Loucy (cell line): ENCODE data around the gene HRH1.

Source experiments
- H2AFZ ChIP-seq: fragments of 200-600 bp; sonication (generic); 2 replicates; pipeline ENCODE4 v1.6.0; 2016; ENCODE audit warnings: antibody characterized with exemption, mild to moderate bottlenecking, low read length, moderate library complexity
- H3F3A ChIP-seq: fragments of 200-600 bp; 2 replicates; pipeline ENCODE4 v1.6.0; 2016; ENCODE audit warnings: antibody characterized with exemption, low read depth, mild to moderate bottlenecking
- H3K27me3 ChIP-seq: fragments of 200-600 bp; sonication (generic); 2 replicates; pipeline ENCODE4 v1.6.1; 2014; ENCODE audit warnings: low read length, mild to moderate bottlenecking; ENCODE audit not compliant: insufficient read depth, poor library complexity, severe bottlenecking
- H3K36me3 ChIP-seq: fragments of 200-600 bp; sonication (generic); 2 replicates; pipeline ENCODE4 v1.6.1; 2016; ENCODE audit warnings: low read length; ENCODE audit not compliant: insufficient read depth
- H3K4me1 ChIP-seq: fragments of 200-600 bp; sonication (generic); 2 replicates; pipeline ENCODE4 v1.5.1; 2014; ENCODE audit warnings: low read length, mild to moderate bottlenecking; ENCODE audit not compliant: insufficient read depth, poor library complexity, severe bottlenecking
- H3K4me2 ChIP-seq: fragments of 200-600 bp; sonication (generic); 2 replicates; pipeline ENCODE4 v1.6.0; 2014; ENCODE audit warnings: antibody characterized with exemption, low read length, low read depth, mild to moderate bottlenecking; ENCODE audit not compliant: poor library complexity, severe bottlenecking
- H3K4me3 ChIP-seq: fragments of 200-600 bp; sonication (generic); 2 replicates; pipeline ENCODE4 v1.5.1; 2014; ENCODE audit warnings: low read length, mild to moderate bottlenecking, mixed read lengths; ENCODE audit not compliant: poor library complexity, severe bottlenecking
- H3K79me2 ChIP-seq: fragments of 200-600 bp; sonication (generic); 2 replicates; pipeline ENCODE4 v1.6.1; 2014; ENCODE audit warnings: low read length; ENCODE audit not compliant: insufficient read depth
- H3K9ac ChIP-seq: fragments of 200-600 bp; sonication (generic); 2 replicates; pipeline ENCODE4 v1.6.0; 2014; ENCODE audit warnings: mild to moderate bottlenecking, low read depth, low read length, moderate library complexity; ENCODE audit not compliant: poor library complexity, severe bottlenecking
- H3K9me2 ChIP-seq: fragments of 200-600 bp; sonication (generic); replicated peaks from 2 replicates; pipeline ENCODE4 v1.6.1; 2016; ENCODE audit warnings: low read depth, low read length, mixed read lengths
- H3K9me3 ChIP-seq: fragments of 200-600 bp; sonication (generic); 2 replicates; pipeline ENCODE4 v1.6.1; 2014; ENCODE audit warnings: mild to moderate bottlenecking, antibody characterized with exemption, low read length, low read depth; ENCODE audit not compliant: insufficient read depth
- H4K20me1 ChIP-seq: fragments of 200-600 bp; sonication (generic); 2 replicates; pipeline ENCODE4 v1.6.0; 2014; ENCODE audit warnings: antibody characterized with exemption, low read length, mild to moderate bottlenecking; ENCODE audit not compliant: insufficient read depth, poor library complexity, severe bottlenecking
- EZH2phosphoT487 ChIP-seq: fragments of 200-600 bp; IDR thresholded peaks from 2 replicates; pipeline ENCODE4 v1.6.1; 2018; ENCODE audit warnings: antibody characterized with exemption, mild to moderate bottlenecking, moderate library complexity, borderline replicate concordance
- TF ChIP-seq, protein P1 (sequence below): fragments of 200-600 bp; sonication (generic); conservative IDR thresholded peaks from 2 replicates; pipeline ENCODE4 v1.5.1; 2014; ENCODE audit warnings: mild to moderate bottlenecking, antibody characterized with exemption, low read length

HRH1 gene

DNA sequence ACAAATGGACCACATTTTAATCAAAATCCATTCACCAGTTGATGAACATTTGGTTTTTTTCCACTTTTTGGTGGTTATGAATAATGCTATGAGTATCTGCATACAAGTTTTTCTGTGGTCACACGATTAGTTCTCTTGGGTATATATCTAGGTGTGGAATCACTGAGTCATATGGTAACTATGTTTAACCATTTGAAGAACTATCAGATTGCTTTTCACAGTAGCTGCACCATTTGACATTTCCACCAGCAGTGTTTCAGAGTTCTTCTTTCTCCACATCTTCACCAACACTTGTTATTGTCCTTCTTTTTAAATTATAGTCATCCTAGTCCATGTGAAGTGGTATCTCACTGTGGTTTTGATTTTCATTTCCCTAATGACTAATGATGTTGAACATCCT lies 84.6 kb downstream of the HRH1 start:
- H3K4me3 ChIP-seq: no peak overlapping the region
- H3F3A ChIP-seq: no peaks in the 10 kb centered on the region
- no peaks in the 10 kb centered on the region for H4K20me1 ChIP-seq
- no peak for TF ChIP-seq EZH2phosphoT487
- TF ChIP-seq, protein P1, sequence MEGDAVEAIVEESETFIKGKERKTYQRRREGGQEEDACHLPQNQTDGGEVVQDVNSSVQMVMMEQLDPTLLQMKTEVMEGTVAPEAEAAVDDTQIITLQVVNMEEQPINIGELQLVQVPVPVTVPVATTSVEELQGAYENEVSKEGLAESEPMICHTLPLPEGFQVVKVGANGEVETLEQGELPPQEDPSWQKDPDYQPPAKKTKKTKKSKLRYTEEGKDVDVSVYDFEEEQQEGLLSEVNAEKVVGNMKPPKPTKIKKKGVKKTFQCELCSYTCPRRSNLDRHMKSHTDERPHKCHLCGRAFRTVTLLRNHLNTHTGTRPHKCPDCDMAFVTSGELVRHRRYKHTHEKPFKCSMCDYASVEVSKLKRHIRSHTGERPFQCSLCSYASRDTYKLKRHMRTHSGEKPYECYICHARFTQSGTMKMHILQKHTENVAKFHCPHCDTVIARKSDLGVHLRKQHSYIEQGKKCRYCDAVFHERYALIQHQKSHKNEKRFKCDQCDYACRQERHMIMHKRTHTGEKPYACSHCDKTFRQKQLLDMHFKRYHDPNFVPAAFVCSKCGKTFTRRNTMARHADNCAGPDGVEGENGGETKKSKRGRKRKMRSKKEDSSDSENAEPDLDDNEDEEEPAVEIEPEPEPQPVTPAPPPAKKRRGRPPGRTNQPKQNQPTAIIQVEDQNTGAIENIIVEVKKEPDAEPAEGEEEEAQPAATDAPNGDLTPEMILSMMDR: no peak
- no peak overlapping the region for H2AFZ ChIP-seq
- H3K9me2 ChIP-seq: no peaks in the 10 kb centered on the region
- no peaks in the 10 kb centered on the region for H3K4me1 ChIP-seq
- H3K27me3 ChIP-seq: no peaks in the 10 kb centered on the region
- no peaks in the 10 kb centered on the region for H3K79me2 ChIP-seq
- H3K9me3 ChIP-seq: no peaks in the 10 kb centered on the region
- no peak overlapping the region for H3K9ac ChIP-seq
- H3K36me3 ChIP-seq: no peaks in the 10 kb centered on the region
- no peak overlapping the region for H3K4me2 ChIP-seq

DNA sequence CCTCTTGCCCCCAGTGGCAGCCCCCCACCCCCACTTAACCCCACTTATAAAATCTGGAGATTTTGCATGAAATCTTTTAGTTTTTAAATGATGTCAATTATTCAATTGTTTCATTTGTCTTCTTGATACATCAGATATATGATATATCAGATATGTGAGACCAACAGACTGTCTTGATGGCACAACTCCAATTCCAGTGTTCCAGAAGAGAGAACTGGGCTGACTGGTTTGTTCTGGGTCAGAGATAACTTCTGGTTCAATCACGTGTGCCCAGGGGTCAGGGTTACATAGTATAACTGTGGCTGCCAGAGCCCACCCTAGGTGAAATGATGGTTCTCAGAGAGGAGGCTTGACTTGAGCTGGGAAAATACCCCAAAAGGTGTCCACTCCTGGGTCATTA lies 85.5 kb downstream of the HRH1 start:
- Histone ChIP-seq H3K9ac (no peak overlapping the region), H3F3A (no peaks in the 10 kb centered on the region), H3K9me3 (no peaks in the 10 kb centered on the region), H3K4me1 (no peaks in the 10 kb centered on the region), H3K27me3 (no peaks in the 10 kb centered on the region), H4K20me1 (no peaks in the 10 kb centered on the region), H3K4me2 (no peak overlapping the region), H3K4me3 (no peak overlapping the region), H3K9me2 (no peaks in the 10 kb centered on the region), H3K79me2 (no peaks in the 10 kb centered on the region), H2AFZ (no peak overlapping the region), H3K36me3 (no peaks in the 10 kb centered on the region)
- no peak for TF ChIP-seq EZH2phosphoT487
- TF ChIP-seq, protein P1: no peak

DNA sequence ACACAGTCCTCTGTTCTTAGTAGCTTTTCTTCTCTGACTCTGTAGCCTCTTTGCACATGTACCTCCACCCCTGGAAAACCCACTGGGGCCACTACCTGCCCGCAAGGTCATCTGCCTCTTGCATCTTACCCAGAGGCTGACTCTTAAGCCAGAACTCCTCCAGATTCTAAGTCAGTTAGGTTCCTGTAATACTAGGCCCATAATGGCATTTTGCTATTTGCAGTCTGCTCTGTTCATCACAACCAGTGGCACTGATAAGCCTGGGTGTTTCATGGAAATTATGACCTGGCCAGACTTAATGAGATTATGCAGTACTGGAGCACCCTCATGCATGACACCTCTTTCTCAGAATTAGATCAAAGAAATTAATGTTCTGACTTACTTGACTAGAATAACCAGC lies 86.2 kb downstream of the HRH1 start:
- TF ChIP-seq EZH2phosphoT487: no peak
- TF ChIP-seq, protein P1: no peak
- H3K4me2 ChIP-seq: no peak overlapping the region
- no peaks in the 10 kb centered on the region for H3K4me1 ChIP-seq
- H2AFZ ChIP-seq: no peak overlapping the region
- no peak overlapping the region for H3K9ac ChIP-seq
- no peaks in the 10 kb centered on the region for H3K79me2 ChIP-seq
- no peak overlapping the region for H3K4me3 ChIP-seq
- no peaks in the 10 kb centered on the region for H3K27me3 ChIP-seq
- no peaks in the 10 kb centered on the region for H3K9me2 ChIP-seq
- no peaks in the 10 kb centered on the region for H4K20me1 ChIP-seq
- H3K9me3 ChIP-seq: no peaks in the 10 kb centered on the region
- H3F3A ChIP-seq: no peaks in the 10 kb centered on the region
- no peaks in the 10 kb centered on the region for H3K36me3 ChIP-seq
